ENCODE data around the gene ESR1.
"Not testable (repeated sequence)": the region's sequence is repeated elsewhere in the genome, so short reads cannot be mapped to it uniquely, and the experiment has no call there.

Gene ESR1

GRCh38 chr6:151850479-151851003, 43.1 kb downstream of the ESR1 start:
- no peaks in the 10 kb centered on the region for H3K9me3 ChIP-seq
- no peak for TF ChIP-seq Cebpa-rat (IDR thresholded peaks at IDR 0.05)
- H3K4me3 ChIP-seq: no peak overlapping the region
- H3K27me3 ChIP-seq: no peaks in the 10 kb centered on the region
- no peak overlapping the region for H3K9ac ChIP-seq
- no peaks in the 10 kb centered on the region for H3K36me3 ChIP-seq
- no peaks in the 10 kb centered on the region for H3K4me1 ChIP-seq
- no peak overlapping the region for H3K4me2 ChIP-seq
- H3K27ac ChIP-seq: no peak overlapping the region
- H4K20me1 ChIP-seq: no peaks in the 10 kb centered on the region

DNA sequence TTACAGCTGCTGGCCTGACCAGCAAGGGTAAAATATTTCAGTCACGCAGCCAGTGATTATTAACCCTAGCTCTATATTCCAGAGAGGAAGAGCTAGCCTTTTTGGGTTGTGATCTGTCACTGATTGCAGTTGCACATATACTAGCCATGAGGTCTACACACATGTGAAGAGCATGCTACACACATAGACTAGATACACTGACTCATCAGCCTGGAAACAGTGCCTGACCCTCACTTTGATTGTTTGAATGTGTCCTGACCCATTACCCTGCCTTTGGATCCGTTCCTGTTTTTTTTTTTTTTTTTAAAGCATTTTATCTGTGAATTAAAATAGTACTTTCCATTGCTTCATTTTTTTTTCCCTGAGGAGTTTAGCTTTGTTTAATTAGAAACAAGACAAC, 50.8 kb downstream of the ESR1 start:
- TF ChIP-seq Cebpa-rat (IDR thresholded peaks at IDR 0.05): no peak
- H4K20me1 ChIP-seq: no peaks in the 10 kb centered on the region
- H3K27me3 ChIP-seq: no peaks in the 10 kb centered on the region
- no peaks in the 10 kb centered on the region for H3K9me3 ChIP-seq
- H3K4me2 ChIP-seq: no peak overlapping the region
- no peaks in the 10 kb centered on the region for H3K4me1 ChIP-seq
- H3K27ac ChIP-seq: no peak overlapping the region
- H3K9ac ChIP-seq: no peak overlapping the region
- no peaks in the 10 kb centered on the region for H3K36me3 ChIP-seq
- no peak overlapping the region for H3K4me3 ChIP-seq

GRCh38 chr6:151862461-151862860, 55.0 kb downstream of the ESR1 start:
- Histone ChIP-seq H3K36me3 (no peaks in the 10 kb centered on the region), H3K4me2 (no peak overlapping the region), H3K4me3 (no peak overlapping the region), H3K9me3 (no peaks in the 10 kb centered on the region), H3K4me1 (peaks cover 7% of the 10 kb centered on the region), H3K9ac (no peak overlapping the region), H4K20me1 (no peaks in the 10 kb centered on the region), H3K27ac (no peak overlapping the region), H3K27me3 (no peaks in the 10 kb centered on the region)
- no peak for TF ChIP-seq Cebpa-rat (IDR thresholded peaks at IDR 0.05)

DNA sequence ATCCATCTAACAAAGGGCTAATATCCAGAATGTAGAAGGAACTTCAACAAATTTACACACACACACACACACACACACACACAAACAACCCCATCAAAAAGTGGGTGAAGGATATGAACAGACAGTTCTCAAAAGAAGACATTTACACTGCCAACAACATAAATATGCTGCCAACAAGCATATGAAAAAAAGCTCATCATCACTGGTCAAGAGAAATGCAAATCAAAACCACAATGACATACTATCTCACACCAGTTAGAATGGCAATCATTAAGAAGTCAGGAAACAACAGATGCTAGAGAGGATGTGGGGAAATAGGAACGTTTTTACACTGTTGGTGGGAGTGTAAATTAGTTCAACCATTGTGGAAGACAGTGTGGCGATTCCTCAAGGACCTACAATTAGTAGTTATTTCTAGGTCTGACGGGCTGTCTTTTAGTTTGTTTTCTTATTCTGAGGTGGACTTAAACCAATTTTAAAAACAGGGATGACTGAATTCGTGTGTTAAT, 59.9 kb downstream of the ESR1 start:
- H3K27me3 ChIP-seq, H4K20me1 ChIP-seq, H3K9me3 ChIP-seq, H3K36me3 ChIP-seq, H3K9ac ChIP-seq, H3K27ac ChIP-seq, H3K4me3 ChIP-seq: not testable (repeated sequence)
- Histone ChIP-seq H3K4me2 (peak overlapping the region; percentile 51), H3K4me1 (peaks cover 31% of the 10 kb centered on the region)

DNA sequence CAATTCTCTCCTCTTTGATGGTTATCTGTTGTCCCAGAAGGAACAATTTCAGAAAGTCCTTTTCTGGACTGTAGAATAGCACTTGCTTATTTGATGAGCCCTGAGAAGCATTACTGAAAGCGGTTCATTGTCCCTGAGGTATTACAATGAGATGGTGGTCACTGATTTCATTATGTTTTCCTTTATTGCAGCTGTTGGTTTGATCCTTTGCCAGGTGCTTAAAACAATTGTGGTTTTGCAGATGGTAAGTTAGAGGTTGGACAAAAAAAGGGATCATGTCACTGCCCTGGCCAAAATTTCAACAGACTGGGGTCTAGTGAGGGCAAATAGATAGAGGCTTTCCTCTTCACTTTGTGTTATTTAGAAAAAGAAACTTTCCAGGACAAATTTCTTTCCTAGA, 61.9 kb downstream of the ESR1 start:
- no peaks in the 10 kb centered on the region for H3K27me3 ChIP-seq
- H3K9ac ChIP-seq: no peak overlapping the region
- H3K4me2 ChIP-seq: peak overlapping the region; percentile 54
- no peaks in the 10 kb centered on the region for H3K9me3 ChIP-seq
- no peaks in the 10 kb centered on the region for H3K36me3 ChIP-seq
- no peak for TF ChIP-seq Cebpa-rat (IDR thresholded peaks at IDR 0.05)
- no peak overlapping the region for H3K27ac ChIP-seq
- peaks cover 31% of the 10 kb centered on the region for H3K4me1 ChIP-seq
- H3K4me3 ChIP-seq: no peak overlapping the region
- H4K20me1 ChIP-seq: no peaks in the 10 kb centered on the region

GRCh38 chr6:151869787-151870186, 62.3 kb downstream of the ESR1 start:
- Histone ChIP-seq H3K27me3 (no peaks in the 10 kb centered on the region), H3K4me2 (peak overlapping the region; percentile 54; the same call in 1 of the 2 replicates), H3K4me1 (peaks cover 31% of the 10 kb centered on the region), H3K9me3 (no peaks in the 10 kb centered on the region), H3K27ac (no peak overlapping the region), H3K9ac (no peak overlapping the region), H3K36me3 (no peaks in the 10 kb centered on the region), H4K20me1 (no peaks in the 10 kb centered on the region), H3K4me3 (no peak overlapping the region)
- TF ChIP-seq Cebpa-rat (IDR thresholded peaks at IDR 0.05): no peak

DNA sequence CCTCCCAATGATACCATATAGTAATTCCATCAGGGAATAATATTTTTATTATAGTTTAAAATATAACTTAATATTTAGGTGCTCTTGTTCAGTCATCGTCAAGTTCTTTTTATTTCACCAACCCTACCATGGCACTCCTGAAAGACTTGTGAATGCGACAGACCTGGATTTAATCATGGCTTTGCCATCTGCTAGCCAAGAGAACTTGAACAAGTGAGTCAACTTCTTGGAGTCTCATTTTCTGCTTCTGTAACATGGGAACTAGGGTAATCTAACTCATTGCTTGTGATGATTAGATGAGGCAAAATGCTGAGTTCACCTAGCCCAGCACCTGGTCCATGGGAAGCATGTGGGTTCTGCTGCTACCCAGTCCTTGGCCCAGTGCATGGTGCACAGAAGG, 62.9 kb downstream of the ESR1 start:
- no peak for TF ChIP-seq Cebpa-rat (IDR thresholded peaks at IDR 0.05)
- no peaks in the 10 kb centered on the region for H3K27me3 ChIP-seq
- no peak overlapping the region for H3K4me2 ChIP-seq
- H3K9me3 ChIP-seq: no peaks in the 10 kb centered on the region
- H3K4me3 ChIP-seq: no peak overlapping the region
- no peak overlapping the region for H3K9ac ChIP-seq
- H3K36me3 ChIP-seq: no peaks in the 10 kb centered on the region
- H3K27ac ChIP-seq: no peak overlapping the region
- H4K20me1 ChIP-seq: no peaks in the 10 kb centered on the region
- H3K4me1 ChIP-seq: peaks cover 31% of the 10 kb centered on the region

DNA sequence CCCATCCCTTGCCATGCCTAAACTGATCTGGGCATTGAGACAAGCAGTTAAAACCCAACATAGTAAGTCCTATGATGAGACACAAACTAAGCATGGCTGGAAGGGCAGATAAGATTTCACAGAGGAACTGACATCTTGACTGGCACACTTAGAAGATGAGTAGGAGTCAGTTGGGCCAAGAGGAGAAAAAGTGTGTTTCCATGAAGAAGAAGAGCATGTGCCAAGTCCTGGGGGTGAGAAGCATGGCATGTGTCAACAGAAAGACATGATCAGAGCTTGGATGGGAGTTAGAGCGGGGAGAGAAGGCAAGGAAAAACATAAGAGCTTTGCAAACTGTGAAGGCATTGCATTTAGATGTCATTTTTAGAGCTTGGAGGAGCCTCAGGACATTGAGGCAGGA, 68.0 kb downstream of the ESR1 start:
- Histone ChIP-seq H3K9ac (no peak overlapping the region), H3K4me2 (no peak overlapping the region), H3K4me1 (peaks cover 4% of the 10 kb centered on the region; the same call in 1 of the 2 replicates), H3K27me3 (no peaks in the 10 kb centered on the region), H3K4me3 (no peak overlapping the region), H3K9me3 (no peaks in the 10 kb centered on the region), H4K20me1 (no peaks in the 10 kb centered on the region), H3K36me3 (no peaks in the 10 kb centered on the region), H3K27ac (no peak overlapping the region)
- TF ChIP-seq Cebpa-rat (IDR thresholded peaks at IDR 0.05): no peak

DNA sequence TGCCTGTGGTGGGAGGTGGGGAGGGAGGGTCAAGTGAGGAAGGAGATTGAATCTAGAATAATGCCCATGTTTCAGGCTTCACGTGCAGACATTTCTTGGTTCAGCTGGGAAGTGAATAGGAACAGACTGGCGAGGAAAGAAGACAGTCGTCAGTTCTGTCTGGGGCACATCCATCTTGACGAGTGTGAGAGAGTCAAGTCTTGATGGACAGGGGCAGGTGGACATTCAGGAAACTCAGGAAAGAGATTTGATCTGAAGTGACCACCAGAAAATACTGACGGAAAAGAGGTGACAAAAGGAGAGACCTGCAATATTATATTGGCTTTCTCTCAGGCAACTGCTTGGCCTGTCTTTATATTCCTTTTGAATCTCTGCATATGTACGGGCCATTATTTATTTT, 68.6 kb downstream of the ESR1 start:
- peaks cover 4% of the 10 kb centered on the region; the same call in 1 of the 2 replicates for H3K4me1 ChIP-seq
- H3K9me3 ChIP-seq: no peaks in the 10 kb centered on the region
- no peaks in the 10 kb centered on the region for H4K20me1 ChIP-seq
- H3K27ac ChIP-seq: no peak overlapping the region
- no peak overlapping the region for H3K4me2 ChIP-seq
- no peaks in the 10 kb centered on the region for H3K36me3 ChIP-seq
- no peaks in the 10 kb centered on the region for H3K27me3 ChIP-seq
- TF ChIP-seq Cebpa-rat (IDR thresholded peaks at IDR 0.05): no peak
- no peak overlapping the region for H3K4me3 ChIP-seq
- no peak overlapping the region for H3K9ac ChIP-seq

DNA sequence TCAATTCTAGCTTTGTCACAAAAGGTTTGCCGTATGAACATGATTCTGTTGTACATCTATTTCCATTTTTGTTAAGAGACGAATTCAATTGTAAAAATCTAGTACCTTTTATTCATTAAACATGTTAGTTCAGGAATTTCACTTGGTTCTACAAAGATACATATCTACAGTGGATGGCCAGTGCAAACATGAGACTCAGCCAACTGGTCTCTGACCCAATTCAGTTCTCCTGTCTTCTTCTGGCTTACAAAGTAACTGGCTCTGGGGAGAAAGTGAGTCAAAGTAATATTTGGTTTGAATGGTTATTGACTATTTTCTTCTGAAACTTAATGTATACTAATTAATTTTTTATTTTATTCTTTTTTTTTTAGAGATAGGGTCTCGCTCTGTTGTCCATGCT, 70.0 kb downstream of the ESR1 start:
- no peak overlapping the region for H3K9ac ChIP-seq
- no peaks in the 10 kb centered on the region for H4K20me1 ChIP-seq
- peaks cover 4% of the 10 kb centered on the region; the same call in 1 of the 2 replicates for H3K4me1 ChIP-seq
- no peaks in the 10 kb centered on the region for H3K9me3 ChIP-seq
- no peaks in the 10 kb centered on the region for H3K27me3 ChIP-seq
- no peak overlapping the region for H3K4me2 ChIP-seq
- no peak for TF ChIP-seq Cebpa-rat (IDR thresholded peaks at IDR 0.05)
- H3K27ac ChIP-seq: no peak overlapping the region
- no peak overlapping the region for H3K4me3 ChIP-seq
- no peaks in the 10 kb centered on the region for H3K36me3 ChIP-seq

GRCh38 chr6:151881231-151881630, 73.7 kb downstream of the ESR1 start:
- H3K36me3 ChIP-seq: no peaks in the 10 kb centered on the region
- no peak for TF ChIP-seq Cebpa-rat (IDR thresholded peaks at IDR 0.05)
- no peaks in the 10 kb centered on the region for H3K27me3 ChIP-seq
- peaks cover 4% of the 10 kb centered on the region; the same call in 1 of the 2 replicates for H3K4me1 ChIP-seq
- H3K4me2 ChIP-seq: no peak overlapping the region
- no peak overlapping the region for H3K27ac ChIP-seq
- no peak overlapping the region for H3K4me3 ChIP-seq
- H4K20me1 ChIP-seq: no peaks in the 10 kb centered on the region
- H3K9me3 ChIP-seq: no peaks in the 10 kb centered on the region
- no peak overlapping the region for H3K9ac ChIP-seq

Measured in BLaER1 (cell line).